OCI-LY3 (cell line): ENCODE measurements around the gene TAGLN2.

Source experiments
- H2AFZ ChIP-seq: fragments of 200-600, 300-600 bp; shearing (Covaris generic); 2 replicates; pipeline ENCODE4 v1.6.0; 2014; ENCODE audit warnings: antibody characterized with exemption, low read depth, low read length
- H3K27ac ChIP-seq: fragments of 200-600, 300-600 bp; sonication (generic); 2 replicates; pipeline ENCODE4 v1.5.1; 2014; ENCODE audit warnings: mild to moderate bottlenecking, low read length, moderate library complexity, mixed read lengths
- H3K27me3 ChIP-seq: fragments of 200-600, 300-600 bp; sonication (generic); 2 replicates; pipeline ENCODE4 v1.6.1; 2014; ENCODE audit warnings: low read depth, low read length, mixed read lengths
- H3K36me3 ChIP-seq: fragments of 200-600, 300-600 bp; sonication (generic); replicated peaks from 2 replicates; pipeline ENCODE3; 2014; ENCODE audit warnings: low read depth, low read length, mixed read lengths
- H3K4me1 ChIP-seq: fragments of 300-600, 200-600 bp; sonication (generic); 2 replicates; pipeline ENCODE4 v1.6.1; 2014; ENCODE audit warnings: low read length, mixed read lengths
- H3K4me2 ChIP-seq: fragments of 200-600, 300-600 bp; sonication (generic); 2 replicates; pipeline ENCODE4 v1.6.1; 2014; ENCODE audit warnings: low read length, mixed read lengths
- H3K4me3 ChIP-seq: fragments of 300-600, 200-600 bp; sonication (generic); 2 replicates; pipeline ENCODE4 v1.5.1; 2014; ENCODE audit warnings: antibody characterized with exemption, mild to moderate bottlenecking, low read length, moderate library complexity
- H3K79me2 ChIP-seq: fragments of 300-600, 200-600 bp; shearing (Covaris generic); 2 replicates; pipeline ENCODE4 v1.6.1; 2014; ENCODE audit warnings: mild to moderate bottlenecking, low read length, mixed read lengths
- H3K9ac ChIP-seq: fragments of 300-600, 200-600 bp; shearing (Covaris generic); 2 replicates; pipeline ENCODE4 v1.6.0; 2014; ENCODE audit warnings: mild to moderate bottlenecking, low read length, moderate library complexity
- H3K9me3 ChIP-seq: fragments of 200-600, 300-600 bp; shearing (Covaris generic); 2 replicates; pipeline ENCODE4 v1.6.1; 2014; ENCODE audit warnings: low read length, mixed read lengths; ENCODE audit not compliant: insufficient read depth
- H4K20me1 ChIP-seq: fragments of 200-600, 300-600 bp; sonication (generic); 2 replicates; pipeline ENCODE4 v1.6.1; 2016; ENCODE audit warnings: low read length, mixed read lengths; ENCODE audit not compliant: insufficient read depth
- CTCF ChIP-seq: fragments of 200-600, 300-600 bp; sonication (generic); IDR thresholded peaks from 2 replicates; pipeline ENCODE4 v1.5.1; 2014; ENCODE audit warnings: antibody characterized with exemption, low read length, low read depth
- EZH2phosphoT487 ChIP-seq: fragments of 200-600 bp; shearing (Covaris generic); IDR thresholded peaks from 2 replicates; pipeline ENCODE4 v1.6.1; 2018; ENCODE audit warnings: antibody characterized with exemption, mixed run types, low read depth

Gene TAGLN2

DNA sequence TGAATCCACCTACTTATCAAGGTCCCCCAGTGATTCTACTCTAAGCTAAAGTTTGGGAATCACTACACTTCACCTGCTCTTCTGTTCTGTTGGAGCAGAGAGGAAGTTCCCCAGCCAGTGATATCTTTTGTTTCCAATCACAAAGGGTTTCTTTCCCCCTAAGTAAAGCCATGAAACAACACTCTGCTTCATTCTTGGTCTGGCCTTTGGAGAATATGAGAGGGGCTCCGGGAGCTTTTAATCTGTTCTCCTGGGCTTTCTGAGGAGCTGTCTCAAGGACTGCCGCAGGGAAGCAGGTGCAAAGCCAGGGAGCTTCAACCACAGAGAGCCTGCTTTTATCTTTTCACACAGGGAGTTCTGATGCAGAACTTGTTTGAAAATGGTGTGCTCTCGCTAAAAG is 38.8 kb upstream of the TAGLN2 start:
- H3K4me2 ChIP-seq: no peak overlapping the region
- H3K4me3 ChIP-seq: no peak overlapping the region
- H3K36me3 ChIP-seq: peaks cover 3% of the 10 kb centered on the region
- no peak overlapping the region for H3K9ac ChIP-seq
- H3K27me3 ChIP-seq: peaks cover 7% of the 10 kb centered on the region; the same call in 1 of the 2 replicates
- H3K9me3 ChIP-seq: no peaks in the 10 kb centered on the region
- no peak overlapping the region for H3K27ac ChIP-seq
- no peaks in the 10 kb centered on the region for H3K79me2 ChIP-seq
- H3K4me1 ChIP-seq: peaks cover 51% of the 10 kb centered on the region
- no peak overlapping the region for H2AFZ ChIP-seq
- H4K20me1 ChIP-seq: no peaks in the 10 kb centered on the region
- TF ChIP-seq CTCF (no peak), EZH2phosphoT487 (no peak)

- Histone ChIP-seq H3K27me3 (peaks cover 7% of the 10 kb centered on the region; the same call in 1 of the 2 replicates), H3K4me1 (peaks cover 55% of the 10 kb centered on the region), H3K4me2 (no peak overlapping the region), H2AFZ (no peak overlapping the region), H4K20me1 (no peaks in the 10 kb centered on the region), H3K4me3 (no peak overlapping the region), H3K27ac (no peak overlapping the region), H3K79me2 (no peaks in the 10 kb centered on the region), H3K9me3 (no peaks in the 10 kb centered on the region), H3K36me3 (no peaks in the 10 kb centered on the region), H3K9ac (no peak overlapping the region)
- TF ChIP-seq CTCF (no peak), EZH2phosphoT487 (no peak)
These were observed 36.9 kb upstream of the TAGLN2 start for GRCh38 chr1:159962176-159962575.

DNA sequence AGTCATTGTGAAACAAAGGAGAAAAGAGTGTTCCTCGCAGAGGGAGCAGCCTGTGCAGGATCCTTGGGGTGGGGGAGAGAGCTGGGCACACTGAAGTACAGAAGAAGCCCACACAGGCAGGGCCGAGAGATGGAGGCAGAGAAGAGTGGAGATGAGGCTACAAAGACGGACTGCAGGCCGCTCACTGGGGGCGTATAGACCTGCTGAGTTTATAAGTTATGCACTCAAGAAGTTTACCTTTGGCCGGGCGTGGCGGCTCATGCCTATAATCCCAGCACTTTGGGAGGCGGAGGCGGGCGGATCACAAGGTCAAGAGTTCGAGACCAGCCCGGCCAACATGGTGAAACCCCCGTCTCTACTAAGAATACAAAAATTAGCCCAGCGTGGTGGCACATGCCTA is 36.3 kb upstream of the TAGLN2 start:
- H3K27ac ChIP-seq: no peak overlapping the region; the same call in 1 of the 2 replicates
- no peaks in the 10 kb centered on the region for H4K20me1 ChIP-seq
- no peak for TF ChIP-seq CTCF
- no peak for TF ChIP-seq EZH2phosphoT487
- no peak overlapping the region for H2AFZ ChIP-seq
- no peaks in the 10 kb centered on the region for H3K9me3 ChIP-seq
- peak overlapping the region; percentile 2; the same call in 1 of the 2 replicates for H3K4me2 ChIP-seq
- peaks cover 7% of the 10 kb centered on the region; the same call in 1 of the 2 replicates for H3K27me3 ChIP-seq
- H3K4me3 ChIP-seq: no peak overlapping the region
- H3K9ac ChIP-seq: no peak overlapping the region
- peaks cover 53% of the 10 kb centered on the region for H3K4me1 ChIP-seq
- H3K79me2 ChIP-seq: no peaks in the 10 kb centered on the region
- H3K36me3 ChIP-seq: no peaks in the 10 kb centered on the region

GRCh38 chr1:159960721-159961381 is 35.5 kb upstream of the TAGLN2 start:
- Histone ChIP-seq H3K36me3 (no peaks in the 10 kb centered on the region), H3K27ac (no peak overlapping the region), H3K4me3 (no peak overlapping the region), H3K9me3 (no peaks in the 10 kb centered on the region), H3K4me2 (peak overlapping the region; percentile 2; the same call in 1 of the 2 replicates), H3K4me1 (peaks cover 50% of the 10 kb centered on the region), H3K27me3 (no peaks in the 10 kb centered on the region), H2AFZ (no peak overlapping the region), H3K79me2 (no peaks in the 10 kb centered on the region), H3K9ac (no peak overlapping the region), H4K20me1 (no peaks in the 10 kb centered on the region)
- TF ChIP-seq CTCF: no peak
- no peak for TF ChIP-seq EZH2phosphoT487
